ENCODE results near the gene RABGAP1. TPM values are rescaled to one million over a fixed set of nuclear protein-coding genes. Genes with fewer than 3 reads are reported as not detected.
A peak's percentile ranks its signal among the peaks of the same experiment; 100 is the strongest.

Gene RABGAP1
- total and polyA plus RNA-seq, 4 donors = 3.8 to 25.7 (median 10.5) TPM

DNA sequence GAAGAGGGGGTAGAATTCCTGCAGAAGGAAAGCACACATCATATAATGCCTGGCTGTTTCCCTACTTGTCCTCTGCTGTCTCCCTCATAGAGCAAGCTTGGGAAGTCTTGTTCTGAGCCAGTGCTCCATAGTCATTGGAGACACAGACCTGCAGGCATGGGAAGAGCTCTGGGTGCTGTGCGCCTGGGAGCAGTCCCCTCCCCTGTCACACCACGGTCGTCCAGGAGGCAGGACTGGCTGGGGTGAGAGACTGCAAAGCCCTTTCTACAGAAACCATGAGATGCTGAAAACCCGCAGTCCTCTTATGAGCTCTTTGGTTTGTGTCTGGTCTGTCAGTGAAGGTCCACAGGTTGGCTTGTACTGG is 157.3 kb downstream of the RABGAP1 start:
- H3K9ac ChIP-seq (ENCODE audit: low read depth in 1 of 2, low read length in 2 of 2) = no peak overlapping the region
- H3K27me3 ChIP-seq (ENCODE audit: control insufficient read depth in 4 of 4, insufficient read depth in 4 of 4, low read length in 3 of 4) = no peaks in the 10 kb centered on the region
- H3K36me3 ChIP-seq (ENCODE audit: control insufficient read depth in 4 of 4, insufficient read depth in 3 of 4, low read depth in 1 of 4, low read length in 3 of 4) = peaks cover 6 to 34% (median 12%) of the 10 kb centered on the region in 4 donors
- DNase-seq (ENCODE audit: low spot score) = no peak
- TF ChIP-seq GABPA (IDR thresholded peaks at IDR 0.05 in 1 of 2, conservative IDR thresholded peaks at IDR 0.05 in 1 of 2) (no peak), JUND (IDR thresholded peaks at IDR 0.05) (no peak), FOXA2 (IDR thresholded peaks at IDR 0.05) (no peak), MAX (IDR thresholded peaks at IDR 0.05) (no peak), TAF1 (conservative IDR thresholded peaks at IDR 0.05) (no peak), HNF4A (conservative IDR thresholded peaks at IDR 0.05) (no peak), SP1 (IDR thresholded peaks at IDR 0.05) (no peak), NR2F2 (IDR thresholded peaks at IDR 0.05) (no peak), HNF4G (IDR thresholded peaks at IDR 0.05) (no peak), RAD21 (IDR thresholded peaks at IDR 0.05) (no peak), RXRA (IDR thresholded peaks at IDR 0.05) (no peak)
- TF ChIP-seq, protein P1, sequence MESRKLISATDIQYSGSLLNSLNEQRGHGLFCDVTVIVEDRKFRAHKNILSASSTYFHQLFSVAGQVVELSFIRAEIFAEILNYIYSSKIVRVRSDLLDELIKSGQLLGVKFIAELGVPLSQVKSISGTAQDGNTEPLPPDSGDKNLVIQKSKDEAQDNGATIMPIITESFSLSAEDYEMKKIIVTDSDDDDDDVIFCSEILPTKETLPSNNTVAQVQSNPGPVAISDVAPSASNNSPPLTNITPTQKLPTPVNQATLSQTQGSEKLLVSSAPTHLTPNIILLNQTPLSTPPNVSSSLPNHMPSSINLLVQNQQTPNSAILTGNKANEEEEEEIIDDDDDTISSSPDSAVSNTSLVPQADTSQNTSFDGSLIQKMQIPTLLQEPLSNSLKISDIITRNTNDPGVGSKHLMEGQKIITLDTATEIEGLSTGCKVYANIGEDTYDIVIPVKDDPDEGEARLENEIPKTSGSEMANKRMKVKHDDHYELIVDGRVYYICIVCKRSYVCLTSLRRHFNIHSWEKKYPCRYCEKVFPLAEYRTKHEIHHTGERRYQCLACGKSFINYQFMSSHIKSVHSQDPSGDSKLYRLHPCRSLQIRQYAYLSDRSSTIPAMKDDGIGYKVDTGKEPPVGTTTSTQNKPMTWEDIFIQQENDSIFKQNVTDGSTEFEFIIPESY (IDR thresholded peaks at IDR 0.05) = no peak
- TF ChIP-seq, protein P2, sequence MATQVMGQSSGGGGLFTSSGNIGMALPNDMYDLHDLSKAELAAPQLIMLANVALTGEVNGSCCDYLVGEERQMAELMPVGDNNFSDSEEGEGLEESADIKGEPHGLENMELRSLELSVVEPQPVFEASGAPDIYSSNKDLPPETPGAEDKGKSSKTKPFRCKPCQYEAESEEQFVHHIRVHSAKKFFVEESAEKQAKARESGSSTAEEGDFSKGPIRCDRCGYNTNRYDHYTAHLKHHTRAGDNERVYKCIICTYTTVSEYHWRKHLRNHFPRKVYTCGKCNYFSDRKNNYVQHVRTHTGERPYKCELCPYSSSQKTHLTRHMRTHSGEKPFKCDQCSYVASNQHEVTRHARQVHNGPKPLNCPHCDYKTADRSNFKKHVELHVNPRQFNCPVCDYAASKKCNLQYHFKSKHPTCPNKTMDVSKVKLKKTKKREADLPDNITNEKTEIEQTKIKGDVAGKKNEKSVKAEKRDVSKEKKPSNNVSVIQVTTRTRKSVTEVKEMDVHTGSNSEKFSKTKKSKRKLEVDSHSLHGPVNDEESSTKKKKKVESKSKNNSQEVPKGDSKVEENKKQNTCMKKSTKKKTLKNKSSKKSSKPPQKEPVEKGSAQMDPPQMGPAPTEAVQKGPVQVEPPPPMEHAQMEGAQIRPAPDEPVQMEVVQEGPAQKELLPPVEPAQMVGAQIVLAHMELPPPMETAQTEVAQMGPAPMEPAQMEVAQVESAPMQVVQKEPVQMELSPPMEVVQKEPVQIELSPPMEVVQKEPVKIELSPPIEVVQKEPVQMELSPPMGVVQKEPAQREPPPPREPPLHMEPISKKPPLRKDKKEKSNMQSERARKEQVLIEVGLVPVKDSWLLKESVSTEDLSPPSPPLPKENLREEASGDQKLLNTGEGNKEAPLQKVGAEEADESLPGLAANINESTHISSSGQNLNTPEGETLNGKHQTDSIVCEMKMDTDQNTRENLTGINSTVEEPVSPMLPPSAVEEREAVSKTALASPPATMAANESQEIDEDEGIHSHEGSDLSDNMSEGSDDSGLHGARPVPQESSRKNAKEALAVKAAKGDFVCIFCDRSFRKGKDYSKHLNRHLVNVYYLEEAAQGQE (IDR thresholded peaks at IDR 0.05) = no peak
- no peaks in the 10 kb centered on the region for H3K9me3 ChIP-seq (ENCODE audit: control insufficient read depth in 4 of 4, low read length in 3 of 4)
- H3K27ac ChIP-seq (ENCODE audit: low read depth in 1 of 2, low read length in 2 of 2) = peak overlapping the region; percentile 87 to 89
- H3K4me1 ChIP-seq (ENCODE audit: control insufficient read depth in 4 of 4, insufficient read depth in 4 of 4, low read length in 3 of 4) = peaks cover 2 to 23% (median 7%) of the 10 kb centered on the region in 4 donors
- no peak overlapping the region for H3K4me3 ChIP-seq (ENCODE audit: low read depth in 1 of 3, low read length in 3 of 3)
- WGBS = 85% methylated on average over 4 of the region's 4 CpGs

- Histone ChIP-seq H3K36me3 (ENCODE audit: control insufficient read depth in 4 of 4, insufficient read depth in 3 of 4, low read depth in 1 of 4, low read length in 3 of 4) (peaks cover 9 to 30% (median 13%) of the 10 kb centered on the region in 4 donors), H3K4me1 (ENCODE audit: control insufficient read depth in 4 of 4, insufficient read depth in 4 of 4, low read length in 3 of 4) (peaks cover 2 to 23% (median 7%) of the 10 kb centered on the region in 4 donors), H3K27me3 (ENCODE audit: control insufficient read depth in 4 of 4, insufficient read depth in 4 of 4, low read length in 3 of 4) (no peaks in the 10 kb centered on the region), H3K9me3 (ENCODE audit: control insufficient read depth in 4 of 4, low read length in 3 of 4) (no peaks in the 10 kb centered on the region), H3K9ac (ENCODE audit: low read depth in 1 of 2, low read length in 2 of 2) (peak overlapping the region in 1 of 2 donors; percentile 45), H3K4me3 (ENCODE audit: low read depth in 1 of 3, low read length in 3 of 3) (no peak overlapping the region), H3K27ac (ENCODE audit: low read depth in 1 of 2, low read length in 2 of 2) (peak overlapping the region; percentile 87 to 89)
- 95% methylated on average over 6 of the region's 6 CpGs for WGBS
- no peak for DNase-seq (ENCODE audit: low spot score)
- no peak for TF ChIP-seq YY1 (IDR thresholded peaks at IDR 0.05)
- no peak for TF ChIP-seq HNF4A (conservative IDR thresholded peaks at IDR 0.05)
- TF ChIP-seq JUND (IDR thresholded peaks at IDR 0.05) = no peak
- no peak for TF ChIP-seq FOXA1 (IDR thresholded peaks at IDR 0.05)
- TF ChIP-seq, protein P3, sequence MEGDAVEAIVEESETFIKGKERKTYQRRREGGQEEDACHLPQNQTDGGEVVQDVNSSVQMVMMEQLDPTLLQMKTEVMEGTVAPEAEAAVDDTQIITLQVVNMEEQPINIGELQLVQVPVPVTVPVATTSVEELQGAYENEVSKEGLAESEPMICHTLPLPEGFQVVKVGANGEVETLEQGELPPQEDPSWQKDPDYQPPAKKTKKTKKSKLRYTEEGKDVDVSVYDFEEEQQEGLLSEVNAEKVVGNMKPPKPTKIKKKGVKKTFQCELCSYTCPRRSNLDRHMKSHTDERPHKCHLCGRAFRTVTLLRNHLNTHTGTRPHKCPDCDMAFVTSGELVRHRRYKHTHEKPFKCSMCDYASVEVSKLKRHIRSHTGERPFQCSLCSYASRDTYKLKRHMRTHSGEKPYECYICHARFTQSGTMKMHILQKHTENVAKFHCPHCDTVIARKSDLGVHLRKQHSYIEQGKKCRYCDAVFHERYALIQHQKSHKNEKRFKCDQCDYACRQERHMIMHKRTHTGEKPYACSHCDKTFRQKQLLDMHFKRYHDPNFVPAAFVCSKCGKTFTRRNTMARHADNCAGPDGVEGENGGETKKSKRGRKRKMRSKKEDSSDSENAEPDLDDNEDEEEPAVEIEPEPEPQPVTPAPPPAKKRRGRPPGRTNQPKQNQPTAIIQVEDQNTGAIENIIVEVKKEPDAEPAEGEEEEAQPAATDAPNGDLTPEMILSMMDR (IDR thresholded peaks at IDR 0.05; ENCODE audit: low read depth, low read length, missing input control) = no peak
- no peak for TF ChIP-seq GABPA (IDR thresholded peaks at IDR 0.05 in 1 of 2, conservative IDR thresholded peaks at IDR 0.05 in 1 of 2)
- TF ChIP-seq HNF4G (IDR thresholded peaks at IDR 0.05) = no peak
- TF ChIP-seq RAD21 (IDR thresholded peaks at IDR 0.05) = no peak
- TF ChIP-seq, protein P4, sequence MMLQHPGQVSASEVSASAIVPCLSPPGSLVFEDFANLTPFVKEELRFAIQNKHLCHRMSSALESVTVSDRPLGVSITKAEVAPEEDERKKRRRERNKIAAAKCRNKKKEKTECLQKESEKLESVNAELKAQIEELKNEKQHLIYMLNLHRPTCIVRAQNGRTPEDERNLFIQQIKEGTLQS (IDR thresholded peaks at IDR 0.05) = no peak
- no peak for TF ChIP-seq RXRA (IDR thresholded peaks at IDR 0.05)
- TF ChIP-seq, protein P1 (IDR thresholded peaks at IDR 0.05) = no peak
- TF ChIP-seq EGR1 (IDR thresholded peaks at IDR 0.05; ENCODE audit: low read depth in 2 of 2) = no peak
- no peak for TF ChIP-seq NR2F2 (IDR thresholded peaks at IDR 0.05)
- TF ChIP-seq, protein P2 (IDR thresholded peaks at IDR 0.05) = no peak
- no peak for TF ChIP-seq SP1 (IDR thresholded peaks at IDR 0.05)
These were observed 158.2 kb downstream of the RABGAP1 start for GRCh38 chr9:123099042-123099441.
